Fibroblast of pulmonary artery (primary cell): ENCODE results near the gene DDX55.
"Not testable (repeated sequence)": the region's sequence is repeated elsewhere in the genome, so short reads cannot be mapped to it uniquely, and the experiment has no call there.

Source experiments
- DNase-seq: peaks from one replicate; pipeline ENCODE4 v3.0.0-alpha.2; 2010; ENCODE audit warnings: low read depth
- H3K4me3 ChIP-seq: replicated peaks from 2 replicates; pipeline ENCODE4 v1.5.1; 2011; ENCODE audit warnings: low read depth, mild to moderate bottlenecking, control low read depth, low read length, moderate library complexity
- TF ChIP-seq, protein P1 (sequence below): IDR thresholded peaks from 2 replicates; pipeline ENCODE4 v1.5.1; 2011; ENCODE audit warnings: mild to moderate bottlenecking, control low read depth, low read length, inconsistent platforms; ENCODE audit errors: missing control alignments

The DDX55 gene, protein sequence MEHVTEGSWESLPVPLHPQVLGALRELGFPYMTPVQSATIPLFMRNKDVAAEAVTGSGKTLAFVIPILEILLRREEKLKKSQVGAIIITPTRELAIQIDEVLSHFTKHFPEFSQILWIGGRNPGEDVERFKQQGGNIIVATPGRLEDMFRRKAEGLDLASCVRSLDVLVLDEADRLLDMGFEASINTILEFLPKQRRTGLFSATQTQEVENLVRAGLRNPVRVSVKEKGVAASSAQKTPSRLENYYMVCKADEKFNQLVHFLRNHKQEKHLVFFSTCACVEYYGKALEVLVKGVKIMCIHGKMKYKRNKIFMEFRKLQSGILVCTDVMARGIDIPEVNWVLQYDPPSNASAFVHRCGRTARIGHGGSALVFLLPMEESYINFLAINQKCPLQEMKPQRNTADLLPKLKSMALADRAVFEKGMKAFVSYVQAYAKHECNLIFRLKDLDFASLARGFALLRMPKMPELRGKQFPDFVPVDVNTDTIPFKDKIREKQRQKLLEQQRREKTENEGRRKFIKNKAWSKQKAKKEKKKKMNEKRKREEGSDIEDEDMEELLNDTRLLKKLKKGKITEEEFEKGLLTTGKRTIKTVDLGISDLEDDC

DNA sequence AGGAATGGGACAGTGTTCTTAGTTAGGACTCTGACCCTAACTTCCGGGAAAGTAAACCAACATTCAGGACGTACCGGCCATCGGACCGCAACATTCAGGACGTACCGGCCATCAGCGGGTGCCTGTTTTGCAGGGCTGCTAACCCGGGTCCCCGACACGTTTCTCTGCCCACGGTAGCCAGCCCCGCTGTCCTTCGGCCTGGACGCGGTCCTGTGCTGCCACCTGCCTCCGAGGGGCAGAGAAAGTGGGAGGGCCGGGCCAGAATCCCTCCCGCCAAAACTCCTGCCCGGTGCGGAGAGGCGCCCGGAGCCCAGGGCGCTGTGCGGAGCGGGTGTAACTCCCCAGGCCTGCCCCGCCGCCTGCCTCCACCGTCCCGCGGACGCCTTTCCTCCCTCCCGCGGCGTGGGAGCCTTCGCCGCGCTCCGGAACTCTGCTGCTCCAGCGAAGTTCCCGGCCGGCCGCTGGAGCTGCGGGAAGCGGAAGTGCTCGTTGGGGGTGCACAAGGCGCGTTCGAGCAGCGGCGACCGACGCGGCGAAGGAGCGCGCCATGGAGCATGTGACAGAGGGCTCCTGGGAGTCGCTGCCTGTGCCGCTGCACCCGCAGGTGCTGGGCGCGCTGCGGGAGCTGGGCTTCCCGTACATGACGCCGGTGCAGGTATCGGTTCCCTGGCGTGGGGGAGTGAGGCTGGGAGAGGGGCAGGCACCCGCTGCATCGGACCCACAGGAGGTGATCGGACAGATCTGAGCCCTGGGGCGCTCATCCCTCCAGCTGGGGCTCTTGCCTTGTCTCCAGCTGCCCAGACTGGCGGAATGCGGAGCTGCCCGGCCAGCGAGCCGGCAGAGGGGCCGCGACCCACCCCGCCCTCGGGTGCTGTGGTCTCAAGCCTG, at the start of gene DDX55:
Gene DDX55 (plus strand): TSS at position 498 of the 888 bp plus-strand sequence. CDS start 50 bp downstream, at position 548.
- H3K4me3 ChIP-seq = peak within 1 kb of the TSS; percentile 92
- DNase-seq = peak; percentile 84
- TF ChIP-seq, protein P1, sequence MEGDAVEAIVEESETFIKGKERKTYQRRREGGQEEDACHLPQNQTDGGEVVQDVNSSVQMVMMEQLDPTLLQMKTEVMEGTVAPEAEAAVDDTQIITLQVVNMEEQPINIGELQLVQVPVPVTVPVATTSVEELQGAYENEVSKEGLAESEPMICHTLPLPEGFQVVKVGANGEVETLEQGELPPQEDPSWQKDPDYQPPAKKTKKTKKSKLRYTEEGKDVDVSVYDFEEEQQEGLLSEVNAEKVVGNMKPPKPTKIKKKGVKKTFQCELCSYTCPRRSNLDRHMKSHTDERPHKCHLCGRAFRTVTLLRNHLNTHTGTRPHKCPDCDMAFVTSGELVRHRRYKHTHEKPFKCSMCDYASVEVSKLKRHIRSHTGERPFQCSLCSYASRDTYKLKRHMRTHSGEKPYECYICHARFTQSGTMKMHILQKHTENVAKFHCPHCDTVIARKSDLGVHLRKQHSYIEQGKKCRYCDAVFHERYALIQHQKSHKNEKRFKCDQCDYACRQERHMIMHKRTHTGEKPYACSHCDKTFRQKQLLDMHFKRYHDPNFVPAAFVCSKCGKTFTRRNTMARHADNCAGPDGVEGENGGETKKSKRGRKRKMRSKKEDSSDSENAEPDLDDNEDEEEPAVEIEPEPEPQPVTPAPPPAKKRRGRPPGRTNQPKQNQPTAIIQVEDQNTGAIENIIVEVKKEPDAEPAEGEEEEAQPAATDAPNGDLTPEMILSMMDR = peak; percentile 28

DNA sequence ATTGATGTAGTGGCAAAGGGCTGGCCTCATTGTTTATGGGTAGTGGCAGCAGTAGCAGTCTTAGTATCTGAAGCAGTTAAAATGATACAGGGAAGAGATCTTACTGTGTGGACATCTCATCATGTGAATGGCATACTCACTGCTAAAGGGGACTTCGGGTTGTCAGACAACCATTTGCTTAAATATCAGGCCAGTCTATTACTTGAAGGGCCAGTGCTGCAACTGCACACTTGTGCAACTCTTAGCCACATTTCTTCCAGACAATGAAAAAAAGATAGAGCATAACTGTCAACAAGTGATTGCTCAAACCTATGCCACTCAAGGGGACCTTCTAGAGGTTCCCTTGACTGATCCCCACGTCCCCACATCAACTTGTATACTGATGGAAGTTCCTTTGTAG, 47.8 kb upstream of the DDX55 start:
- H3K4me3 ChIP-seq, DNase-seq: not testable (repeated sequence)

- not testable (repeated sequence) for H3K4me3 ChIP-seq, DNase-seq
These were observed 47.1 kb upstream of the DDX55 start for GRCh38 chr12:123554843-123555242.

GRCh38 chr12:123558487-123558886, 43.4 kb upstream of the DDX55 start:
- H3K4me3 ChIP-seq, DNase-seq: not testable (repeated sequence)

GRCh38 chr12:123559468-123559867, 42.4 kb upstream of the DDX55 start:
- TF ChIP-seq, protein P1 = no peak
- DNase-seq = no peak
- H3K4me3 ChIP-seq = no peak overlapping the region

DNA sequence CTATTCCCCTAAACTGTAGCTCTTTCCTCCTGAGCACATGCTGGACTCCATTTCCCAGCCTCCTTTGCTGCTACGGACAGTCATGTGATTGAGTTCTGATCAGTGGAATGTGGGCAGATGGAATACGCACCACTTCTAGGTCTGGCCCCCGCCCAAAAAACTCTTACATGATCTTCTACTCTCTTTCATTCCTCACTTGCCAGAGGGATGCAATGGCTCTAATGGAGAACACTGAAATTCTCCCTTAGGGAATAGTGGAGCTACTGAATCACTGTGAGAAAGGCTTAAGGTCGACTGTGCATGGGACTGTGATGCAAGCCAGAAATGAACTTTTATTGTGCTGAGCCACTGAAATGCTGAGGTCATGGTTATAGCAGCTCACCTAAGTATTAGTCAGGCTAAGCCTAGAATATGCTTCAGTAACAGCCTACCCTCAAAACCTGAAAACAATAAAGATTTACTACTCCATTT, 30.5 kb upstream of the DDX55 start:
- peak; percentile 82 for DNase-seq
- TF ChIP-seq, protein P1 = no peak

GRCh38 chr12:123572391-123572790, 29.5 kb upstream of the DDX55 start:
- TF ChIP-seq, protein P1 = no peak
- no peak overlapping the region for H3K4me3 ChIP-seq
- DNase-seq = no peak

More for the DNA sequence above, 30.5 kb upstream of the DDX55 start:
- no peak overlapping the region for H3K4me3 ChIP-seq

DNA sequence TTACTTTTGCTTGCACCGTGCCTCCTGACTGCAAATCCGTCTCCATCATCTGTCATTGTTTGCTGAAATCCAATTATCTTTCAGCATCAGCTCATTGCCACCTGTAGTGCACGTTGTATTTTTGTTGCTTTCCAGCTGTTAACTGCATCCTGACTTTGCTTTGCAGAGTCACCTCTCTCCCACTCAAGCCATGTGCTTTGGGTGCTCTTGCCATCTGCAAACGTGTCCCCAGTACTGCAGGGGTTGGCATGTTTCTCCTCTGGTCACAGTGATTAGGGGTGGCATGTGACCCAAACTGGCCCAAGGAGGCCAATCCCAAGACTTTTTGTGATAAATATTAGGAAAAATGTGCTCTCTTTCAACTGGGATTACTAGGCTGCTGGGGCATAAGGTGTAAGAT, 28.0 kb upstream of the DDX55 start:
- no peak for DNase-seq
- TF ChIP-seq, protein P1 = no peak
- H3K4me3 ChIP-seq = no peak overlapping the region
